Inflammatory macrophage treated with lipopolysaccharide for 1 hour (primary cell): ENCODE results near the gene MCM9.
A peak's percentile ranks its signal among the peaks of the same experiment; 100 is the strongest.
"Not testable (repeated sequence)": the region's sequence is repeated elsewhere in the genome, so short reads cannot be mapped to it uniquely, and the experiment has no call there.

Experiments
- DNase-seq, 2 donors: peaks; one replicate each; pipeline ENCODE4 v3.0.0-alpha.2; 2020 to 2022

MCM9 gene

GRCh38 chr6:118862443-118862842 lies 72.5 kb downstream of the MCM9 start:
- DNase-seq: no peak

GRCh38 chr6:118860880-118861279 lies 74.1 kb downstream of the MCM9 start:
- no peak for DNase-seq

GRCh38 chr6:118860363-118860762 lies 74.6 kb downstream of the MCM9 start:
- no peak for DNase-seq

- DNase-seq: peak in 1 of 2 donors; percentile 19
These were observed 75.4 kb downstream of the MCM9 start for GRCh38 chr6:118859517-118860064.

GRCh38 chr6:118856301-118856700 lies 78.7 kb downstream of the MCM9 start:
- DNase-seq: no peak

GRCh38 chr6:118853408-118853807 lies 81.6 kb downstream of the MCM9 start:
- DNase-seq: no peak

- DNase-seq: no peak
These were observed 90.0 kb downstream of the MCM9 start for GRCh38 chr6:118844915-118845314.

GRCh38 chr6:118843685-118844390 lies 91.1 kb downstream of the MCM9 start:
- no peak for DNase-seq

- no peak for DNase-seq
These were observed 104.3 kb downstream of the MCM9 start for GRCh38 chr6:118830691-118831090.

GRCh38 chr6:118829817-118830478 lies 105.0 kb downstream of the MCM9 start:
- DNase-seq: no peak

GRCh38 chr6:118826096-118826495 lies 108.9 kb downstream of the MCM9 start:
- DNase-seq: no peak

- DNase-seq: no peak
These were observed 109.3 kb downstream of the MCM9 start for GRCh38 chr6:118825661-118826060.

GRCh38 chr6:118815495-118815894 lies 119.5 kb downstream of the MCM9 start:
- DNase-seq: no peak

GRCh38 chr6:118813775-118814174 lies 121.2 kb downstream of the MCM9 start:
- no peak for DNase-seq

- no peak for DNase-seq
These were observed 122.0 kb downstream of the MCM9 start for GRCh38 chr6:118812970-118813369.

GRCh38 chr6:118810420-118811027 lies 124.4 kb downstream of the MCM9 start:
- peak; percentile 12 to 22 for DNase-seq

- DNase-seq: peak; percentile 49 to 50
These were observed 125.9 kb downstream of the MCM9 start for GRCh38 chr6:118808793-118809638.

GRCh38 chr6:118804091-118804490 lies 130.9 kb downstream of the MCM9 start:
- no peak for DNase-seq

- no peak for DNase-seq
These were observed 133.7 kb downstream of the MCM9 start for GRCh38 chr6:118801257-118801656.

- peak; percentile 70 to 95 for DNase-seq
These were observed 134.4 kb downstream of the MCM9 start for GRCh38 chr6:118800394-118801071.

- no peak for DNase-seq
These were observed 135.1 kb downstream of the MCM9 start for GRCh38 chr6:118799826-118800225.

GRCh38 chr6:118796548-118796947 lies 138.4 kb downstream of the MCM9 start:
- DNase-seq: not testable (repeated sequence)
